ENCODE measurements around the gene KIF18B. TPM values are rescaled to one million over a fixed set of nuclear protein-coding genes. Genes with fewer than 3 reads are reported as not detected.

Gene KIF18B
- total RNA-seq, 1 experiment from 2014 or later: 54.3 TPM

DNA sequence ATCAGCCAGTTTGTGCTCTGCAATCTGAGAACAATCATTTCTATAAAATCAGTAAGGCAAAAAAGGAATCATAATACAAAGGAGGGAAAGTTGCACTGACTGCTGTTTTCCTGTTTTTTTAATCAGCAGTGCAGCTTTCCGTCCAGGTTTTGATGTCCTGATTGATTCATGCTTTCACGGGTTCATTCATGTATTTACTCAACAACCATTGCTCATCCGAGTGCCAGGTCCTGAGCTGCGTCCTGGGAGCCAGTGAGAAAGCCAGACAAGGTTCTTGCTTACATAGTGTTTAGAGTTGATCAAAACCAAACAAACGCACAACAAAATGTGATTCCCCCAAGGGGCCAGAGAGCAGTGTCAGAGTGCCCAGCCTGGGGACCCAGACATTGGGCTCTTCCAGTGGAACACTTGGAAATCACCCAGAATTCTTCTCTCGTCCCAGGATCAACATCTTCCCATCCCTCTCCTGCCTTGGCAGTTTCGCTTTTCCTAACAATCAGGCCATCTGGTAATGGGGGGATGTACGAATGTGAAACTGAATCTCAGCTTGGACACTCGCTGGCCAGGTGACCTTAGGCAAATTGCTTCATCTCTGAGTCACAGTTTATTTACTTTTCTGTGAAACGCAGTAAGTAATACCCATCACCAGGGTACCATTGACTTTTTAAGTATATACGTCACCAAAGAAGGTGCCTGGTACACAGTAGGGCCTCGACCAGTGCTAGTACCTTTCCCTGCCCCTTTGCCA lies 33.8 kb upstream of the KIF18B start:
- Histone ChIP-seq H3K36me3 (ENCODE audit: insufficient read depth, low read length, poor library complexity, severe bottlenecking) (no peaks in the 10 kb centered on the region), H3K4me3 (ENCODE audit: low read depth, low read length, poor library complexity, severe bottlenecking) (no peak overlapping the region), H3K27me3 (replicated peaks; ENCODE audit: insufficient read depth, low read depth, low read length, poor library complexity) (no peaks in the 10 kb centered on the region), H3K9me3 (ENCODE audit: low read depth, low read length, poor library complexity, severe bottlenecking) (no peaks in the 10 kb centered on the region), H3K27ac (ENCODE audit: low read depth, low read length, poor library complexity, severe bottlenecking) (no peak overlapping the region), H3K4me1 (ENCODE audit: insufficient read depth, low read length, poor library complexity, severe bottlenecking) (no peaks in the 10 kb centered on the region)
- CTCF ChIA-PET: no interaction called here
- TF ChIP-seq CTCF (conservative IDR thresholded peaks at IDR 0.05; ENCODE audit: low read depth, low read length): no peak
- TF ChIP-seq EZH2 (IDR thresholded peaks at IDR 0.05; ENCODE audit: borderline replicate concordance, low read depth, low read length, poor library complexity, severe bottlenecking): no peak
- BruUV-seq (replicated peaks): no TSS peak
- POLR2A ChIA-PET (ENCODE audit: low non-redundant PET): no interaction called here
- intact Hi-C loops (cut with micrococcal nuclease; ENCODE audit: unreplicated experiment): no loop called here
- DNase-seq (ENCODE audit: low spot score): no peak

DNA sequence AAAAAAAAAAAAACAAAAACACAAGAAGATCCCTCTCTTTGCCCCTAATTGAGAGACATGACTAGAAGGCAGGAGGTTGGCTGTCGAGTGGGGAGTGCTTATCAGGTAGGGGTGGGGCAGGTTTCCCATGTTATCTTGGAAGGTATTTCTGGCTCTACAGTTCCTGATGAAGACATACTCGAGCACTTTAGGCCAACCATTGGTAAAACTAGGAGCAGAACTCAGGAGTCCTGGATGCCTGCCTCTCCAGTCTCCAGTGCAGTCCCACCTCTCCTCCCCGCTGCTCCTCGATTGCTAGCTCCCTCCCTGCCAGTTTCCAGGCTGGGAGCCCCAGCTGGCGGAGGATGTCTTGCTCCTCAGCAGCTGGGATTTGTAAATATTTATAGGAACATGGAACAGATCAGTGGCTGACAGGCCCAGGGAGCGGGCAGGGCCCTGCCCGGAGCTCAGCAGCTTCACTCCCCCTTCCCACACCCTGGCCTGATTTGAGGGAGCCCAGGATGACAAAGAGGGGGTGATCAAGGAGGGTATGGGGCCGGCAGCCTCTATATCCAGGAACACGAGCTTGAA lies 31.9 kb upstream of the KIF18B start:
- H3K27ac ChIP-seq (ENCODE audit: low read depth, low read length, poor library complexity, severe bottlenecking): no peak overlapping the region
- BruUV-seq (replicated peaks): no TSS peak
- intact Hi-C loops (cut with micrococcal nuclease; ENCODE audit: unreplicated experiment): no loop called here
- H3K9me3 ChIP-seq (ENCODE audit: low read depth, low read length, poor library complexity, severe bottlenecking): no peaks in the 10 kb centered on the region
- H3K4me3 ChIP-seq (ENCODE audit: low read depth, low read length, poor library complexity, severe bottlenecking): no peak overlapping the region
- no peaks in the 10 kb centered on the region for H3K36me3 ChIP-seq (ENCODE audit: insufficient read depth, low read length, poor library complexity, severe bottlenecking)
- POLR2A ChIA-PET (ENCODE audit: low non-redundant PET): no interaction called here
- H3K4me1 ChIP-seq (ENCODE audit: insufficient read depth, low read length, poor library complexity, severe bottlenecking): no peaks in the 10 kb centered on the region
- DNase-seq (ENCODE audit: low spot score): no peak
- CTCF ChIA-PET: no interaction called here
- TF ChIP-seq CTCF (conservative IDR thresholded peaks at IDR 0.05; ENCODE audit: low read depth, low read length) (no peak), EZH2 (IDR thresholded peaks at IDR 0.05; ENCODE audit: borderline replicate concordance, low read depth, low read length, poor library complexity, severe bottlenecking) (no peak)
- H3K27me3 ChIP-seq (replicated peaks; ENCODE audit: insufficient read depth, low read depth, low read length, poor library complexity): no peaks in the 10 kb centered on the region

GRCh38 chr17:44978807-44979206 lies 31.2 kb upstream of the KIF18B start:
- BruUV-seq (replicated peaks): no TSS peak
- intact Hi-C loops (cut with micrococcal nuclease; ENCODE audit: unreplicated experiment): no loop called here
- CTCF ChIA-PET: no interaction called here

More at GRCh38 chr17:44978807-44979206, 31.2 kb upstream of the KIF18B start:
- Histone ChIP-seq H3K36me3 (ENCODE audit: insufficient read depth, low read length, poor library complexity, severe bottlenecking) (no peaks in the 10 kb centered on the region), H3K27ac (ENCODE audit: low read depth, low read length, poor library complexity, severe bottlenecking) (no peak overlapping the region), H3K4me1 (ENCODE audit: insufficient read depth, low read length, poor library complexity, severe bottlenecking) (no peaks in the 10 kb centered on the region), H3K4me3 (ENCODE audit: low read depth, low read length, poor library complexity, severe bottlenecking) (no peak overlapping the region), H3K27me3 (replicated peaks; ENCODE audit: insufficient read depth, low read depth, low read length, poor library complexity) (no peaks in the 10 kb centered on the region), H3K9me3 (ENCODE audit: low read depth, low read length, poor library complexity, severe bottlenecking) (no peaks in the 10 kb centered on the region)
- POLR2A ChIA-PET (ENCODE audit: low non-redundant PET): no interaction called here
- DNase-seq (ENCODE audit: low spot score): no peak
- TF ChIP-seq CTCF (conservative IDR thresholded peaks at IDR 0.05; ENCODE audit: low read depth, low read length) (no peak), EZH2 (IDR thresholded peaks at IDR 0.05; ENCODE audit: borderline replicate concordance, low read depth, low read length, poor library complexity, severe bottlenecking) (no peak)

All from A673 (cell line).